ENCODE data around the gene C1orf56.
A peak's percentile ranks its signal among the peaks of the same experiment; 100 is the strongest.
"Not testable (repeated sequence)": the region's sequence is repeated elsewhere in the genome, so short reads cannot be mapped to it uniquely, and the experiment has no call there.

The C1orf56 gene

GRCh38 chr1:151062741-151063371 is 15.3 kb downstream of the C1orf56 start:
- no peak for DNase-seq

GRCh38 chr1:151065089-151065645 is 17.6 kb downstream of the C1orf56 start:
- DNase-seq = no peak

- DNase-seq = no peak
Measured at GRCh38 chr1:151067185-151067584, 19.6 kb downstream of the C1orf56 start.

- DNase-seq = peak; percentile 96
Measured at GRCh38 chr1:151069103-151069486, 21.5 kb downstream of the C1orf56 start.

GRCh38 chr1:151070474-151071276 is 23.1 kb downstream of the C1orf56 start, which contains the start of gene GABPB2:
TSS of gene GABPB2 (plus strand) at chr1:151070761. CDS start at chr1:151088190, 17,429 bp downstream.
- peak; percentile 99 for DNase-seq

- DNase-seq = no peak
Measured at GRCh38 chr1:151072224-151072623, 24.7 kb downstream of the C1orf56 start.

GRCh38 chr1:151085953-151086559 is 38.5 kb downstream of the C1orf56 start:
- no peak for DNase-seq

- not testable (repeated sequence) for DNase-seq
Measured at GRCh38 chr1:151097426-151097825, 49.9 kb downstream of the C1orf56 start.

- DNase-seq = no peak
Measured at GRCh38 chr1:151098126-151098525, 50.6 kb downstream of the C1orf56 start.
